GM23248 (cell line): ENCODE measurements around the gene TPBGL. TPM values are rescaled to one million over a fixed set of nuclear protein-coding genes. Genes with fewer than 3 reads are reported as not detected.

Source experiments
- DNase-seq: peaks from one replicate; pipeline ENCODE4 v3.0.0-alpha.2; 2015
- H2AFZ ChIP-seq: fragments of 200-600 bp; sonication (generic); 2 replicates; pipeline ENCODE4 v1.6.1; 2016; ENCODE audit warnings: antibody characterized with exemption
- H3F3A ChIP-seq: fragments of 200-600 bp; sonication (generic); 2 replicates; pipeline ENCODE4 v1.6.1; 2016; ENCODE audit warnings: mild to moderate bottlenecking, antibody characterized with exemption, mixed run types; ENCODE audit not compliant: insufficient read depth
- H3K27ac ChIP-seq: fragments of 200-600 bp; sonication (generic); 2 replicates; pipeline ENCODE4 v1.5.1; 2016; ENCODE audit warnings: mild to moderate bottlenecking
- H3K27me3 ChIP-seq: fragments of 200-600 bp; sonication (generic); replicated peaks from 2 replicates; pipeline ENCODE4 v1.6.1; 2016; ENCODE audit warnings: mild to moderate bottlenecking; ENCODE audit not compliant: insufficient read depth
- H3K36me3 ChIP-seq: fragments of 200-600 bp; sonication (generic); 2 replicates; pipeline ENCODE4 v1.6.1; 2016; ENCODE audit warnings: low read depth, mild to moderate bottlenecking
- H3K4me1 ChIP-seq: fragments of 200-600 bp; sonication (generic); 2 replicates; pipeline ENCODE4 v1.6.1; 2016; ENCODE audit warnings: mild to moderate bottlenecking; ENCODE audit not compliant: insufficient read depth
- H3K4me2 ChIP-seq: fragments of 200-600 bp; sonication (generic); one replicate; pipeline ENCODE4 v1.6.1; 2016; ENCODE audit warnings: mild to moderate bottlenecking; ENCODE audit not compliant: unreplicated experiment
- H3K4me3 ChIP-seq: fragments of 200-600 bp; sonication (generic); 2 replicates; pipeline ENCODE4 v1.5.1; 2016; ENCODE audit warnings: mild to moderate bottlenecking
- H3K79me2 ChIP-seq: fragments of 200-600 bp; sonication (generic); 2 replicates; pipeline ENCODE4 v1.6.1; 2016; ENCODE audit warnings: mild to moderate bottlenecking; ENCODE audit not compliant: insufficient read depth
- H3K9ac ChIP-seq: fragments of 200-600 bp; sonication (generic); 2 replicates; pipeline ENCODE4 v1.6.1; 2016; ENCODE audit warnings: mild to moderate bottlenecking
- H3K9me2 ChIP-seq: fragments of 200-600 bp; sonication (generic); 2 replicates; pipeline ENCODE4 v1.6.1; 2016; ENCODE audit warnings: mixed run types, mild to moderate bottlenecking, moderate library complexity; ENCODE audit not compliant: insufficient read depth
- H3K9me3 ChIP-seq: fragments of 200-600 bp; sonication (generic); one replicate; pipeline ENCODE4 v1.6.1; 2017; ENCODE audit warnings: low read depth
- H4K20me1 ChIP-seq: fragments of 200-600 bp; sonication (generic); 2 replicates; pipeline ENCODE4 v1.6.0; 2016; ENCODE audit not compliant: insufficient read depth
- EZH2 ChIP-seq: fragments of 200-600 bp; sonication (generic); IDR thresholded peaks from 2 replicates; pipeline ENCODE4 v1.6.1; 2018; ENCODE audit warnings: antibody characterized with exemption, mild to moderate bottlenecking; ENCODE audit not compliant: insufficient read depth, poor library complexity, severe bottlenecking
- EZH2phosphoT487 ChIP-seq: fragments of 200-600 bp; sonication (generic); IDR thresholded peaks from 2 replicates; pipeline ENCODE4 v1.6.1; 2018; ENCODE audit warnings: antibody characterized with exemption, moderate library complexity, mild to moderate bottlenecking, low read depth; ENCODE audit not compliant: insufficient read depth
- WGBS, 2 experiments: methylation state at CpG; one replicate each; pipeline ENCODE4 v1.1.6; 2015 to 2017; ENCODE audit warnings: low lambda C conversion rate in 2 of 2, low coverage in 1 of 2; ENCODE audit errors: missing lambda C conversion rate in 2 of 2; 5-methylcytosine and 5-hydroxymethylcytosine counted together
- in situ Hi-C: fragments of 300-500 bp; cut with MboI; formaldehyde crosslinking; loops from 2 replicates; pipeline ENCODE4 v1.15.0; 2020
- polyA plus RNA-seq: library from polyadenylated mRNA; unstranded; fragments of >200 nt; fragmentation: Nextera tagmentation; extraction: Ambion mirVana; gene quantifications from 2 replicates; pipeline ENCODE4 v1.2.1, GENCODE V29; 2016
- total RNA-seq: library from RNA; depleted of rRNA; stranded (reverse); fragments of >200 nt; shearing (Covaris generic); gene quantifications from 2 replicates; pipeline ENCODE4 v1.2.3, GENCODE V29; 2014

The TPBGL gene
- total and polyA plus RNA-seq, 2 experiments from 2014 or later: not detected

GRCh38 chr11:75245356-75246005 lies 4.9 kb downstream of the TPBGL start:
- H3F3A ChIP-seq: no peaks in the 10 kb centered on the region
- no peaks in the 10 kb centered on the region for H4K20me1 ChIP-seq
- no peaks in the 10 kb centered on the region for H3K36me3 ChIP-seq
- H3K4me1 ChIP-seq: no peaks in the 10 kb centered on the region
- no peak overlapping the region for H3K27ac ChIP-seq
- H3K79me2 ChIP-seq: no peaks in the 10 kb centered on the region
- DNase-seq: no peak
- no peaks in the 10 kb centered on the region for H3K9me3 ChIP-seq
- no peak overlapping the region for H3K4me2 ChIP-seq
- peaks cover 37% of the 10 kb centered on the region for H3K27me3 ChIP-seq
- H3K9ac ChIP-seq: no peak overlapping the region
- 51 to 54% methylated on average over 5 of the region's 5 CpGs for WGBS, 2 experiments
- no peaks in the 10 kb centered on the region for H3K9me2 ChIP-seq
- no peak for TF ChIP-seq EZH2
- no peak for TF ChIP-seq EZH2phosphoT487
- H3K4me3 ChIP-seq: no peak overlapping the region
- in situ Hi-C loops: loop anchor here (10.0 kb wide), 1 partner anchor 111 kb away; no protein-coding TSS in a partner anchor
- no peak overlapping the region for H2AFZ ChIP-seq

GRCh38 chr11:75246006-75246670 lies 5.6 kb downstream of the TPBGL start:
- Histone ChIP-seq H3K4me1 (no peaks in the 10 kb centered on the region), H3K4me3 (no peak overlapping the region), H2AFZ (no peak overlapping the region), H3K27me3 (peaks cover 37% of the 10 kb centered on the region), H3F3A (no peaks in the 10 kb centered on the region), H3K4me2 (no peak overlapping the region), H3K36me3 (no peaks in the 10 kb centered on the region), H4K20me1 (no peaks in the 10 kb centered on the region), H3K9me2 (no peaks in the 10 kb centered on the region), H3K9ac (no peak overlapping the region), H3K27ac (no peak overlapping the region), H3K9me3 (no peaks in the 10 kb centered on the region), H3K79me2 (no peaks in the 10 kb centered on the region)
- in situ Hi-C loops: loop anchor here (10.0 kb wide), 1 partner anchor 111 kb away; no protein-coding TSS in a partner anchor
- 39 to 42% methylated on average over 7 of the region's 7 CpGs for WGBS, 2 experiments
- no peak for TF ChIP-seq EZH2phosphoT487
- no peak for TF ChIP-seq EZH2
- DNase-seq: no peak

GRCh38 chr11:75246671-75247350 lies 6.2 kb downstream of the TPBGL start:
- no peaks in the 10 kb centered on the region for H4K20me1 ChIP-seq
- H2AFZ ChIP-seq: no peak overlapping the region
- H3K9me3 ChIP-seq: no peaks in the 10 kb centered on the region
- peaks cover 37% of the 10 kb centered on the region for H3K27me3 ChIP-seq
- H3K4me3 ChIP-seq: no peak overlapping the region
- no peak overlapping the region for H3K9ac ChIP-seq
- no peaks in the 10 kb centered on the region for H3K79me2 ChIP-seq
- H3K4me2 ChIP-seq: no peak overlapping the region
- no peak for DNase-seq
- 56 to 57% methylated on average over 11 of the region's 11 CpGs for WGBS, 2 experiments
- H3K36me3 ChIP-seq: no peaks in the 10 kb centered on the region
- H3K4me1 ChIP-seq: no peaks in the 10 kb centered on the region
- no peaks in the 10 kb centered on the region for H3K9me2 ChIP-seq
- in situ Hi-C loops: loop anchor here (10.0 kb wide), 1 partner anchor 112 kb away; no protein-coding TSS in a partner anchor
- H3K27ac ChIP-seq: no peak overlapping the region
- TF ChIP-seq EZH2phosphoT487: no peak
- TF ChIP-seq EZH2: no peak
- no peaks in the 10 kb centered on the region for H3F3A ChIP-seq

GRCh38 chr11:75248924-75249256 lies 8.3 kb downstream of the TPBGL start:
- Histone ChIP-seq H3K9me3 (no peaks in the 10 kb centered on the region), H3K36me3 (no peaks in the 10 kb centered on the region), H3K27ac (no peak overlapping the region), H2AFZ (no peak overlapping the region), H3K79me2 (no peaks in the 10 kb centered on the region), H3F3A (no peaks in the 10 kb centered on the region), H3K27me3 (peaks cover 19% of the 10 kb centered on the region), H3K9me2 (no peaks in the 10 kb centered on the region), H3K4me3 (no peak overlapping the region), H3K9ac (no peak overlapping the region), H3K4me2 (no peak overlapping the region), H3K4me1 (no peaks in the 10 kb centered on the region), H4K20me1 (no peaks in the 10 kb centered on the region)
- 28 to 32% methylated on average over 11 of the region's 11 CpGs for WGBS, 2 experiments
- DNase-seq: no peak
- TF ChIP-seq EZH2: no peak
- no peak for TF ChIP-seq EZH2phosphoT487
- in situ Hi-C loops: loop anchor here (10.0 kb wide), 1 partner anchor 114 kb away; no protein-coding TSS in a partner anchor
